ENCODE measurements around the gene SRMS.

The SRMS gene

GRCh38 chr20:63498960-63499337 lies 48.6 kb downstream of the SRMS start, which contains the start of gene EEF1A2:
EEF1A2 (minus strand) TSS chr20:63499083; CDS start chr20:63497763, 1,320 bp downstream.
- DNase-seq = peak; percentile 64

- DNase-seq = no peak
Observed at GRCh38 chr20:63497946-63498935, 49.3 kb downstream of the SRMS start.

- no peak for DNase-seq
Observed at GRCh38 chr20:63497138-63497945, 50.2 kb downstream of the SRMS start.

- no peak for DNase-seq
Observed at GRCh38 chr20:63496596-63497120, 50.9 kb downstream of the SRMS start.

- peak; percentile 77 for DNase-seq
Observed at GRCh38 chr20:63495741-63496595, 51.6 kb downstream of the SRMS start.

GRCh38 chr20:63495167-63495720 lies 52.3 kb downstream of the SRMS start:
- no peak for DNase-seq

- DNase-seq = no peak
Observed at GRCh38 chr20:63494420-63495166, 53.0 kb downstream of the SRMS start.

- DNase-seq = no peak
Observed at GRCh38 chr20:63494084-63494419, 53.5 kb downstream of the SRMS start.

- no peak for DNase-seq
Observed at GRCh38 chr20:63493563-63494020, 54.0 kb downstream of the SRMS start.

- DNase-seq = no peak
Observed at GRCh38 chr20:63492982-63493381, 54.6 kb downstream of the SRMS start.

- DNase-seq = no peak
Observed at GRCh38 chr20:63492518-63492917, 55.0 kb downstream of the SRMS start.

GRCh38 chr20:63491635-63492230 lies 55.8 kb downstream of the SRMS start:
- no peak for DNase-seq

GRCh38 chr20:63491078-63491477 lies 56.5 kb downstream of the SRMS start:
- DNase-seq = no peak
